K562 (cell line): ENCODE measurements around the gene TMEM127. TPM values are rescaled to one million over a fixed set of nuclear protein-coding genes. Genes with fewer than 3 reads are reported as not detected.

Source experiments
- ATAC-seq: fragments of 200-7000 bp; cut with Tn5 transposase; 3 replicates; pipeline ENCODE4 v1.9.1; 2020; ENCODE audit warnings: moderate library complexity
- BruUV-seq: library from RNA; stranded (reverse); fragments of 400-500 nt; replicated peaks from 2 replicates; lab custom pipeline; 2021; lab: Mats Ljungman, UMichigan
- CTCF ChIA-PET: fragments of 300-600 bp; formaldehyde crosslinking; extraction: SDS; loops from one replicate; lab custom pipeline; 2021; ENCODE audit warnings: low intra/inter-chr PET ratio; lab: Yijun Ruan, JAX
- POLR2A ChIA-PET: fragments of 300-600, 350-650 bp; sonication (Branson Sonifier 250); formaldehyde crosslinking; extraction: SDS; loops from one replicate; lab custom pipeline; 2021; ENCODE audit warnings: antibody characterized with exemption, inconsistent platforms; lab: Yijun Ruan, JAX
- DNase-seq, 4 experiments: peaks; one replicate each; pipeline versions ENCODE4 v3.0.0 to v3.0.0-alpha.2; 2011 to 2018; ENCODE audit warnings: low spot score in 3 of 4, mixed read lengths in 3 of 4; ENCODE audit errors: extremely low read depth in 1 of 4
- FAIRE-seq: peaks from 2 replicates; lab custom pipeline; 2011; peaks lifted over from hg19 to GRCh38; lab: Jason Lieb, UNC
- H2AFZ ChIP-seq: 2 replicates; pipeline ENCODE4 v1.6.0; 2011; ENCODE audit warnings: low read depth, low read length, control low read depth, inconsistent platforms
- H3K27ac ChIP-seq: fragments of 200-600 bp; 3 replicates; pipeline ENCODE4 v1.8.0; 2011; ENCODE audit warnings: low read depth, mild to moderate bottlenecking, control low read depth, inconsistent platforms, low read length, moderate library complexity, mixed read lengths; ENCODE audit errors: extremely low read depth
- H3K27me3 ChIP-seq, 2 experiments: fragments of 300-600 bp in 1 of 2; 2 replicates in 1 of 2; 3 replicates in 1 of 2; pipeline versions ENCODE4 v1.6.0 to v1.8.0; 2011; ENCODE audit warnings: inconsistent platforms in 2 of 2, low read length in 2 of 2, mild to moderate bottlenecking in 1 of 2, mixed read lengths in 1 of 2, moderate library complexity in 1 of 2; ENCODE audit not compliant: control insufficient read depth in 2 of 2, insufficient read depth in 2 of 2
- H3K36me3 ChIP-seq: fragments of 300-600 bp; 3 replicates; pipeline ENCODE4 v1.8.0; 2011; ENCODE audit warnings: mild to moderate bottlenecking, low read length, inconsistent platforms; ENCODE audit not compliant: control insufficient read depth, insufficient read depth
- H3K4me1 ChIP-seq, 2 experiments: fragments of 200-600 bp in 1 of 2; replicated peaks in 1 of 2; 2 replicates in 1 of 2; 3 replicates in 1 of 2; pipeline versions ENCODE4 v1.5.1 to v1.8.0; 2011; ENCODE audit warnings: inconsistent platforms in 2 of 2, low read length in 2 of 2, mild to moderate bottlenecking in 1 of 2, mixed read lengths in 1 of 2, moderate library complexity in 1 of 2; ENCODE audit not compliant: control insufficient read depth in 2 of 2, insufficient read depth in 2 of 2
- H3K4me2 ChIP-seq: 2 replicates; pipeline ENCODE4 v1.6.1; 2011; ENCODE audit warnings: low read length, control low read depth, inconsistent platforms, mixed read lengths; ENCODE audit not compliant: insufficient read depth
- H3K4me3 ChIP-seq: fragments of 200-600 bp; sonication (generic), shearing (Covaris generic); 2 replicates; pipeline ENCODE4 v1.5.1; 2016; ENCODE audit warnings: control low read depth, inconsistent platforms
- H3K79me2 ChIP-seq: fragments of 200-600 bp; 3 replicates; pipeline ENCODE4 v1.8.0; 2011; ENCODE audit warnings: low read length, inconsistent platforms; ENCODE audit not compliant: control insufficient read depth, insufficient read depth
- H3K9ac ChIP-seq, 2 experiments: 2 replicates each; pipeline versions ENCODE4 v1.6.0 to v1.6.1; 2011; ENCODE audit warnings: low read depth in 2 of 2, low read length in 2 of 2, control low read depth in 1 of 2, inconsistent platforms in 1 of 2, mild to moderate bottlenecking in 1 of 2, mixed read lengths in 1 of 2; ENCODE audit not compliant: insufficient read depth in 1 of 2
- H3K9me1 ChIP-seq: one replicate; pipeline ENCODE4 v1.6.0; 2011; ENCODE audit warnings: inconsistent platforms, mild to moderate bottlenecking, low read length, moderate library complexity; ENCODE audit not compliant: control insufficient read depth, insufficient read depth
- H3K9me3 ChIP-seq: replicated peaks from 2 replicates; pipeline ENCODE4 v1.5.1; 2011; ENCODE audit warnings: low read depth, low read length, inconsistent platforms; ENCODE audit not compliant: control insufficient read depth, insufficient read depth
- H4K20me1 ChIP-seq: replicated peaks from 2 replicates; pipeline ENCODE4 v1.6.1; 2011; ENCODE audit warnings: low read length, inconsistent platforms, mixed read lengths; ENCODE audit not compliant: control insufficient read depth, insufficient read depth
- AFF1 ChIP-seq, 2 experiments: fragments of 450-650 bp; IDR thresholded peaks; 2 replicates each; pipeline ENCODE4 v1.6.1; 2018; ENCODE audit warnings: mild to moderate bottlenecking in 2 of 2, low read depth in 1 of 2; ENCODE audit not compliant: partially characterized antibody in 2 of 2
- HINFP ChIP-seq: fragments of 450-650 bp; conservative IDR thresholded peaks from 2 replicates; pipeline ENCODE4 v1.6.1; 2016; ENCODE audit warnings: missing genetic modification characterization, low read depth, mild to moderate bottlenecking, control low read depth, missing compliant biosample characterization
- MNT ChIP-seq, 2 experiments: fragments of 450-650 bp; conservative IDR thresholded peaks; 2 replicates each; pipeline ENCODE4 v1.6.1; 2017; ENCODE audit warnings: mild to moderate bottlenecking in 2 of 2, moderate library complexity in 2 of 2
- MTA2 ChIP-seq: fragments of 450-650 bp; IDR thresholded peaks from 2 replicates; pipeline ENCODE4 v1.6.1; 2016; ENCODE audit warnings: low read depth
- MYBL2 ChIP-seq, 2 experiments: fragments of 450-650 bp in 1 of 2; sonication (generic) in 1 of 2; formaldehyde crosslinking in 1 of 2; IDR thresholded peaks; 2 replicates each; pipeline versions ENCODE4 v1.6.1 to v1.8.1; 2017 to 2022; ENCODE audit warnings: borderline replicate concordance in 1 of 2, inconsistent platforms in 1 of 2, low read depth in 1 of 2, mild to moderate bottlenecking in 1 of 2, missing genetic modification reagents in 1 of 2, moderate library complexity in 1 of 2
- NR4A1 ChIP-seq, 2 experiments: fragments of 250-450 bp in 1 of 2; fragments of 450-650 bp in 1 of 2; sonication (Bioruptor Pico) in 1 of 2; IDR thresholded peaks; 2 replicates each; pipeline versions ENCODE4 v1.4.0 to v1.6.1; 2016 to 2020; ENCODE audit warnings: mild to moderate bottlenecking in 2 of 2, missing compliant biosample characterization in 1 of 2, missing genetic modification characterization in 1 of 2, moderate library complexity in 1 of 2
- PHF8 ChIP-seq: fragments of 200-600 bp; sonication (generic); IDR thresholded peaks from 2 replicates; pipeline ENCODE4 v1.6.1; 2012; ENCODE audit warnings: mixed run types, mild to moderate bottlenecking, inconsistent platforms, low read length, moderate library complexity, borderline replicate concordance
- STAG1 ChIP-seq: sonication (generic); formaldehyde crosslinking; IDR thresholded peaks from 2 replicates; pipeline ENCODE4 v1.5.0; 2020; ENCODE audit warnings: missing genetic modification reagents, borderline replicate concordance
- TEAD1 ChIP-seq, 2 experiments: fragments of 450-650 bp in 1 of 2; sonication (generic) in 1 of 2; formaldehyde crosslinking; IDR thresholded peaks; 2 replicates each; pipeline versions ENCODE4 v1.4.0 to v1.8.0; 2020 to 2022; ENCODE audit warnings: mild to moderate bottlenecking in 2 of 2, missing genetic modification reagents in 1 of 2
- ZBTB43 ChIP-seq: sonication (generic); formaldehyde crosslinking; IDR thresholded peaks from 2 replicates; pipeline ENCODE4 v1.8.0; 2023; ENCODE audit warnings: mild to moderate bottlenecking, missing genetic modification reagents
- ZNF224 ChIP-seq: sonication (generic); formaldehyde crosslinking; IDR thresholded peaks from 2 replicates; pipeline ENCODE4 v1.8.0; 2022; ENCODE audit warnings: mild to moderate bottlenecking, missing genetic modification reagents
- ZNF316 ChIP-seq: fragments of 450-650 bp; IDR thresholded peaks from 2 replicates; pipeline ENCODE4 v1.6.1; 2016
- ZNF785 ChIP-seq: fragments of 250-450 bp; sonication (Bioruptor Pico); IDR thresholded peaks from 2 replicates; pipeline ENCODE4 v1.4.0; 2020; ENCODE audit warnings: mild to moderate bottlenecking
- WGBS: fragments of 100-300 bp; shearing (Covaris generic); methylation state at CpG from one replicate; pipeline ENCODE4 v1.1.6; 2016; ENCODE audit warnings: low coverage, mixed read lengths; ENCODE audit not compliant: insufficient coverage; ENCODE audit errors: missing lambda C conversion rate; 5-methylcytosine and 5-hydroxymethylcytosine counted together
- in situ Hi-C: fragments of 300-500 bp; cut with MboI; formaldehyde crosslinking; loops from 4 replicates; pipeline ENCODE4 v1.15.0; 2018; ENCODE audit warnings: inconsistent platforms, mixed read lengths
- intact Hi-C: fragments of 100-400 bp; cut with micrococcal nuclease; formaldehyde crosslinking; loops from 2 replicates; pipeline ENCODE4 v1.14.2; 2022
- polyA plus RNA-seq, 8 experiments: library from polyadenylated mRNA; depleted of rRNA in 4 of 8; stranded (reverse) in 5 of 8; unstranded in 3 of 8; fragments of >200 nt; fragmentation: Nextera tagmentation in 2 of 8; fragmentation: Illumina TruSeq in 1 of 8; extraction: Ambion mirVana in 2 of 8; extraction: Trizol in 1 of 8; gene quantifications; 2 replicates each; pipeline versions ENCODE4 v1.2.1 to v1.2.3, GENCODE V29; 2011 to 2014; ENCODE audit warnings: inconsistent platforms in 1 of 8, missing spikeins in 1 of 8
- total RNA-seq, 7 experiments: library from RNA; depleted of rRNA in 6 of 7; stranded (reverse); fragments of >200 nt in 6 of 7; fragmentation: Illumina TruSeq in 2 of 7; extraction: Trizol in 2 of 7; gene quantifications; 2 replicates each; pipeline versions ENCODE4 v1.2.1 to v1.2.3, GENCODE V29; 2011 to 2021; ENCODE audit warnings: low replicate concordance in 1 of 7

The TMEM127 gene
- total and polyA plus RNA-seq, 9 of the 15 experiments (the other 6 are each of a cell fraction or from before 2014, with no cell fraction given) = 1.7 to 20.0 (median 9.9) TPM

DNA sequence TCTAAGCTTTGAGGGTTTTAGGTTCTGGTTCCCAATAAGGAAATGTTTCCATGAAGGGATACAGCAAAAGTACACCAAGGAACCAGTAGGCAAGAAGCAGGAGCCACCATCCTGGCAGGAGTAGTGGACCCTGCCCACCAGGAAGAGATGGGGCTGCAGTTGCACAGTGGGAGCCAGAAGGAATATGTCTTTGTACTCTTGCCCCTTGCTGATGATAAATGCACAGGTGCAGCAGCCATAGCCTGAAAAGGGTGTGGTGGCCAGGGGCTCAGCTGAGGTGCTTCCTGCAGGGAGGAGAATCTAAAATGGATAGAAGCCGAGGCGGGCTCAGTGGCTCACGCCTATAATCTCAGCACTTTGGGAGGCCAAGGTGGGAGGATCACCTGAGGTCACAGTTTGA lies 27.5 kb downstream of the TMEM127 start:
- intact Hi-C loops = no loop called here
- POLR2A ChIA-PET = interaction anchor here (1.5 to 3.5 kb wide), 2 partner anchors 8 to 11 kb away, joined by 5 to 14 read pairs; no protein-coding TSS in a partner anchor
- TF ChIP-seq HINFP (tag) (no peak), AFF1 (IDR thresholded peaks at IDR 0.05; ENCODE audit: low read depth in 1 of 2, partially characterized antibody in 2 of 2) (no peak), ZNF316 (no peak), ZNF224 (CRISPR knock-in tag) (no peak), PHF8 (no peak), ZBTB43 (CRISPR knock-in tag) (no peak), MYBL2 (IDR thresholded peaks at IDR 0.05; ENCODE audit: low read depth) (no peak), MYBL2 (CRISPR knock-in tag; IDR thresholded peaks at IDR 0.05; ENCODE audit: borderline replicate concordance) (no peak), TEAD1 (CRISPR knock-in tag; IDR thresholded peaks at IDR 0.05) (no peak), MNT (conservative IDR thresholded peaks at IDR 0.05) (no peak), MTA2 (no peak), STAG1 (CRISPR knock-in tag) (no peak), ZNF785 (no peak), NR4A1 (CRISPR knock-in tag; IDR thresholded peaks at IDR 0.05) (no peak), NR4A1 (tag; IDR thresholded peaks at IDR 0.05) (no peak)

More for the DNA sequence above, 27.5 kb downstream of the TMEM127 start:
- no TSS peak for BruUV-seq
- WGBS = 85% methylated on average over 3 of the region's 3 CpGs
- Histone ChIP-seq H3K36me3 (no peaks in the 10 kb centered on the region; the same call in 2 of the 3 replicates), H3K4me3 (no peak overlapping the region), H3K4me2 (no peak overlapping the region), H3K79me2 (no peaks in the 10 kb centered on the region), H3K9me3 (no peaks in the 10 kb centered on the region), H2AFZ (no peak overlapping the region), H3K27me3 (no peaks in the 10 kb centered on the region), H3K9me1 (peaks cover 3% of the 10 kb centered on the region), H3K9ac (no peak overlapping the region), H4K20me1 (no peaks in the 10 kb centered on the region), H3K27ac (no peak overlapping the region), H3K4me1 (no peaks in the 10 kb centered on the region)
- CTCF ChIA-PET = no interaction called here
- DNase-seq (no peak), ATAC-seq (no peak), FAIRE-seq (no peak)
- in situ Hi-C loops = no loop called here
